ENCODE measurements around the gene COPG2. TPM values are rescaled to one million over a fixed set of nuclear protein-coding genes. Genes with fewer than 3 reads are reported as not detected.

Gene COPG2
- total RNA-seq, 5 donors from 2014 or later (not counting 1 experiment from before 2014, with no cell fraction given) = 7.7 to 10.4 (median 8.5) TPM

DNA sequence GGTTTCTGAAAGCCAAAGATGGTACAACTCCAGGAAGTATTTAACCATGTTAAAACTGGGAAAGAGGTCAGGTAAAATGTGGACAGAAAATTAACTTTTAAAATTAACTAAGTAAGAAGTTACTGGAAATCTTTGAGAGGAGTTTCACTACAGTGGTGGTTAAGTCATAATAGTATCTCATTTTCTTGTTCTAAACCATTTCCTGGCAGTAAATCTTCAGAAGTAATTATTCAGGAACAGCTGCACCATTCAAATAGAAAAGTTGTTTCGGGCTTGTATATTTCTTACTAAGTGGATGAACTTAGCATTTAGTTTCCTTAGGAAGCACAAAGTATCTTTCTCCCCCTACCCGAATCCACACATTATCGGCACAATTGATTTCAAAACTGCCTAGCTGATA, 27.1 kb downstream of the COPG2 start:
- H3K27ac Mint-ChIP-seq = no peak overlapping the region
- Histone ChIP-seq H3K27me3 (replicated peaks in 1 of 2; ENCODE audit: control insufficient read depth in 2 of 2, extremely low read depth in 1 of 2, insufficient read depth in 2 of 2, low read length in 1 of 2) (no peaks in the 10 kb centered on the region), H3K4me1 (ENCODE audit: control insufficient read depth in 1 of 2, extremely low read depth in 1 of 2, insufficient read depth in 2 of 2, low read length in 2 of 2) (no peaks in the 10 kb centered on the region), H3K36me3 (ENCODE audit: control insufficient read depth in 2 of 2, extremely low read depth in 1 of 2, insufficient read depth in 1 of 2, low read length in 1 of 2) (no peaks in the 10 kb centered on the region), H3K27ac (ENCODE audit: low read length) (no peak overlapping the region), H3K4me3 (ENCODE audit: control insufficient read depth in 1 of 2, extremely low read depth in 1 of 2, low read length in 1 of 2) (no peak overlapping the region), H3K9me3 (no peaks in the 10 kb centered on the region)
- no peak overlapping the region for H3K4me3 Mint-ChIP-seq
- peaks cover 61% of the 10 kb centered on the region for H3K36me3 Mint-ChIP-seq
- H3K27me3 Mint-ChIP-seq = no peaks in the 10 kb centered on the region
- ATAC-seq (replicated peaks in 1 of 4) (no peak), DNase-seq (no peak)
- no CpG with 5 or more reads among the region's 3 CpGs for WGBS (ENCODE audit: insufficient coverage)
- CTCF ChIA-PET = no interaction called here
- POLR2A ChIA-PET = interaction anchor here in 1 of 2 donors (0.6 kb wide), 1 partner anchor 369 kb away, joined by 3 read pairs; no protein-coding TSS in a partner anchor
- peaks cover 5 to 18% (median 12%) of the 10 kb centered on the region in 3 donors for H3K9me3 Mint-ChIP-seq
- H3K4me1 Mint-ChIP-seq = no peaks in the 10 kb centered on the region

DNA sequence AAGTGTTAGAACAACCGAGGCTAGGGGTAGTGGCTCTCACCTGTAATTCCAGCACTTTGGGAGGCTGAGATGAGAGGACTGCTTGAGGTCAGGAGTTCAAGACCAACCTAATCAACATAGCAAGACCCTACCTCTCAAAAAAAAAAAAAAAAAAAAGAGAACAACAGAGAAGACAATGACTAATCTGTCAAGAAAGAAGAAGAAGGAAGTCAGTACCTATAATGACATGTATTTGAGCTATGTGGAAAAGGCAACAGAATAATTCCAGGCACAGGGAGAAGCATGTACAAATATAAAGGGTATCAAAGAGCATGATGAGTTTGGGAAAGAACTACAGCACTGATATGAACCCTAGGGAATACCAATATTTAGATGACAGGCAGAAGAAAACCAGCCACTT, 27.5 kb downstream of the COPG2 start:
- no peak for ATAC-seq (replicated peaks in 1 of 4)
- POLR2A ChIA-PET = no interaction called here

DNA sequence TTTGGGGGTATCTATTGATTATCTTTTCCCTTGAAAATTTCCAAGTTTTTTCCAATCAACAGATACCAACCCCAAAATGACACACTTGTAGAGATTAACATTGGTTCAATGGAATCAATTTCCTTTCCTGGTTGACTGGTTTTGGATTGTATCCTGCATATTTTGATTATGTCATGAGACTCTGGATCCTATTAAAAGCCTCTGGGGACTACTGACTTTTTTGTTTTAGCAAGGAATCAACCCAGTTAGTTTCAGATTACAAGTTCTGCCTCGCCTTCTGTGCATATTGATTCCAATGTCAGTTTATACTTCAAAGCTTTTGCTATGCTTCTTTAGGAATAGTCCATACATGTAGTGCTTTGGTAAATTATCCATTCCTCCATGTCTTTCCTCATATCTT, 29.2 kb downstream of the COPG2 start:
- peaks cover 54% of the 10 kb centered on the region for H3K36me3 Mint-ChIP-seq
- POLR2A ChIA-PET = no interaction called here
- no peak for ATAC-seq (replicated peaks in 1 of 4)
- no peaks in the 10 kb centered on the region for H3K27me3 Mint-ChIP-seq
- H3K4me3 Mint-ChIP-seq = no peak overlapping the region
- Histone ChIP-seq H3K36me3 (ENCODE audit: control insufficient read depth in 2 of 2, extremely low read depth in 1 of 2, insufficient read depth in 1 of 2, low read length in 1 of 2) (no peaks in the 10 kb centered on the region), H3K4me1 (ENCODE audit: control insufficient read depth in 1 of 2, extremely low read depth in 1 of 2, insufficient read depth in 2 of 2, low read length in 2 of 2) (no peaks in the 10 kb centered on the region), H3K4me3 (ENCODE audit: control insufficient read depth in 1 of 2, extremely low read depth in 1 of 2, low read length in 1 of 2) (no peak overlapping the region), H3K9me3 (no peaks in the 10 kb centered on the region), H3K27ac (ENCODE audit: low read length) (no peak overlapping the region), H3K27me3 (replicated peaks in 1 of 2; ENCODE audit: control insufficient read depth in 2 of 2, extremely low read depth in 1 of 2, insufficient read depth in 2 of 2, low read length in 1 of 2) (no peaks in the 10 kb centered on the region)
- H3K4me1 Mint-ChIP-seq = no peaks in the 10 kb centered on the region
- H3K9me3 Mint-ChIP-seq = peaks cover 14 to 35% (median 18%) of the 10 kb centered on the region in 3 donors
- no CpG with 5 or more reads among the region's 1 CpG for WGBS (ENCODE audit: insufficient coverage)
- no peak for DNase-seq
- CTCF ChIA-PET = interaction anchor here in 1 of 2 donors (0.6 kb wide), 1 partner anchor 1467 kb away, joined by 3 read pairs; no protein-coding TSS in a partner anchor
- H3K27ac Mint-ChIP-seq = no peak overlapping the region

More for the DNA sequence above, 27.5 kb downstream of the COPG2 start:
- H3K27ac ChIP-seq (ENCODE audit: low read length) = no peak overlapping the region
- H3K4me3 ChIP-seq (ENCODE audit: control insufficient read depth in 1 of 2, extremely low read depth in 1 of 2, low read length in 1 of 2) = no peak overlapping the region
- no peaks in the 10 kb centered on the region for H3K4me1 ChIP-seq (ENCODE audit: control insufficient read depth in 1 of 2, extremely low read depth in 1 of 2, insufficient read depth in 2 of 2, low read length in 2 of 2)
- Mint-ChIP-seq H3K4me1 (no peaks in the 10 kb centered on the region), H3K4me3 (no peak overlapping the region), H3K27me3 (no peaks in the 10 kb centered on the region), H3K27ac (no peak overlapping the region), H3K36me3 (peaks cover 56% of the 10 kb centered on the region), H3K9me3 (peaks cover 5 to 20% (median 13%) of the 10 kb centered on the region in 3 donors)
- no peaks in the 10 kb centered on the region for H3K9me3 ChIP-seq
- no CpG with 5 or more reads among the region's 1 CpG for WGBS (ENCODE audit: insufficient coverage)
- DNase-seq = no peak
- H3K36me3 ChIP-seq (ENCODE audit: control insufficient read depth in 2 of 2, extremely low read depth in 1 of 2, insufficient read depth in 1 of 2, low read length in 1 of 2) = no peaks in the 10 kb centered on the region
- CTCF ChIA-PET = no interaction called here
- no peaks in the 10 kb centered on the region for H3K27me3 ChIP-seq (replicated peaks in 1 of 2; ENCODE audit: control insufficient read depth in 2 of 2, extremely low read depth in 1 of 2, insufficient read depth in 2 of 2, low read length in 1 of 2)

DNA sequence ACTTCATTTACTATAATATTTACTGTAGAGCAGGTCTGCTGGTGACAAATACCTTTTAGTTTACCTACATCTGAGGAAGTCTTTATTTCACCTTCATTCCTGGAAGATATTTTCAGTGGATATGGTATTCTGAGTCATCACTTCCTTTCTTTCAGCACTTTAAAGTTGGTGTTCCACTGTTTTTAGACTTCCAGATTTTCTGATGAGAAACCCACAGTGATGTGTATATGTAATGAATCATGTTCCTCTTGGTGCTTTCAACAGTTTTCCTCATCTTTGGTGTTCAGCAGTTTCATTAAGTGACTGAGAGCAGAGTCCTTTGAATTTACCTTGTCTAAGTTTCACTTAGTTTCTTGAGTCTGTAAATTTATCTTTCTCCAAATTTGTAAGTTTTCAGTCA, 36.4 kb downstream of the COPG2 start:
- peaks cover 31 to 83% (median 37%) of the 10 kb centered on the region in 3 donors for H3K9me3 Mint-ChIP-seq
- H3K36me3 ChIP-seq (ENCODE audit: control insufficient read depth in 2 of 2, extremely low read depth in 1 of 2, insufficient read depth in 1 of 2, low read length in 1 of 2) = no peaks in the 10 kb centered on the region
- H3K27ac Mint-ChIP-seq = no peak overlapping the region
- H3K27me3 Mint-ChIP-seq = no peaks in the 10 kb centered on the region
- H3K36me3 Mint-ChIP-seq = peaks cover 17% of the 10 kb centered on the region
- no peak overlapping the region for H3K4me3 ChIP-seq (ENCODE audit: control insufficient read depth in 1 of 2, extremely low read depth in 1 of 2, low read length in 1 of 2)
- H3K9me3 ChIP-seq = no peaks in the 10 kb centered on the region
- CTCF ChIA-PET = no interaction called here
- no peak for DNase-seq
- no peak overlapping the region for H3K27ac ChIP-seq (ENCODE audit: low read length)
- no peak overlapping the region for H3K4me3 Mint-ChIP-seq
- ATAC-seq (replicated peaks in 1 of 4) = no peak
- H3K4me1 ChIP-seq (ENCODE audit: control insufficient read depth in 1 of 2, extremely low read depth in 1 of 2, insufficient read depth in 2 of 2, low read length in 2 of 2) = no peaks in the 10 kb centered on the region
- H3K27me3 ChIP-seq (replicated peaks in 1 of 2; ENCODE audit: control insufficient read depth in 2 of 2, extremely low read depth in 1 of 2, insufficient read depth in 2 of 2, low read length in 1 of 2) = no peaks in the 10 kb centered on the region
- POLR2A ChIA-PET = no interaction called here
- no peaks in the 10 kb centered on the region for H3K4me1 Mint-ChIP-seq

DNA sequence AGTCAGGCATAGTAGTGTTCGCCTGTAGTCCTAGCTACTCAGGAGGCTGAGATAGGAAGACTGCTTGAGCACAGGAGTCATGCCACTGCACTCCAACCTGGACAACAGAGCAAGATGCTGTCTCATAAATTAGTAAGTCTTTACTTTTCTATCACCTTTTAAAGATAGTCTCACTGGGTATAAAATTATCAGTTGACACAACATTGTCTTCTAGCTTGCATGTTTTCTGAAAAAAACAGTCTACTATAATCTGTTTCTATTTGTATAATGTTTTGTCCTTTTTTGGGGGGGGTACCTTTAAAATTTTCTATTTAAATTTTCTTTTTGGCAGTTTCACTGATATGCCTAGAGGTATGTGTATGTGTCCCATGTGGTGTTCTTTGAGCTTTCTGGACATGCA, 39.6 kb downstream of the COPG2 start:
- H3K9me3 ChIP-seq = no peaks in the 10 kb centered on the region
- ChIA-PET CTCF (no interaction called here), POLR2A (no interaction called here)
- no peak overlapping the region for H3K27ac ChIP-seq (ENCODE audit: low read length)
- Mint-ChIP-seq H3K4me3 (no peak overlapping the region), H3K27me3 (no peaks in the 10 kb centered on the region), H3K9me3 (peaks cover 31 to 74% (median 40%) of the 10 kb centered on the region in 3 donors), H3K27ac (no peak overlapping the region), H3K36me3 (peaks cover 16% of the 10 kb centered on the region), H3K4me1 (no peaks in the 10 kb centered on the region)
- ATAC-seq (replicated peaks in 1 of 4) (no peak), DNase-seq (no peak)
- 100% methylated on average over 1 of the region's 1 CpG for WGBS (ENCODE audit: insufficient coverage)
- no peaks in the 10 kb centered on the region for H3K4me1 ChIP-seq (ENCODE audit: control insufficient read depth in 1 of 2, extremely low read depth in 1 of 2, insufficient read depth in 2 of 2, low read length in 2 of 2)
- no peak overlapping the region for H3K4me3 ChIP-seq (ENCODE audit: control insufficient read depth in 1 of 2, extremely low read depth in 1 of 2, low read length in 1 of 2)
- no peaks in the 10 kb centered on the region for H3K27me3 ChIP-seq (replicated peaks in 1 of 2; ENCODE audit: control insufficient read depth in 2 of 2, extremely low read depth in 1 of 2, insufficient read depth in 2 of 2, low read length in 1 of 2)
- no peaks in the 10 kb centered on the region for H3K36me3 ChIP-seq (ENCODE audit: control insufficient read depth in 2 of 2, extremely low read depth in 1 of 2, insufficient read depth in 1 of 2, low read length in 1 of 2)

DNA sequence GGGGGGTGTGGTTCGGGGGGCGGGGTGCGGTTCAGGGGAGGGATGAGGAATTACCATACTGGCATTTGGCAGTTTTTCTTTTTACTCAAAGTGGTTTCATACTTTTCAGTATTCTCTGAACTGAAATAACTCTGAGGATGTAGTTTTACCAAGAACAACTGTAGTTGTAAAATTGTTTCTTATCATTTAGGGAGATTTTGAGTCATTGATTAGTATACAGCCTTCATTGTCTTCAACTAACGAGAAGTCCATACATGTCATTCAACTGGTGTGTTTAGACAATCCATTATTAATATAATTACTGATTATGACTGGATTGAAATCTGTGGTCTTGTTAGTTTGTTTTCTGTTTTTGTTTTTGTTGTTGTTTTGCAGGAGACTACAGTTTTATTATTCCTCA, 40.8 kb downstream of the COPG2 start:
- Mint-ChIP-seq H3K9me3 (peaks cover 24 to 64% (median 36%) of the 10 kb centered on the region in 3 donors), H3K36me3 (peaks cover 22% of the 10 kb centered on the region), H3K27ac (no peak overlapping the region), H3K27me3 (no peaks in the 10 kb centered on the region), H3K4me1 (no peaks in the 10 kb centered on the region), H3K4me3 (no peak overlapping the region)
- no peak for DNase-seq
- ChIA-PET CTCF (no interaction called here), POLR2A (no interaction called here)
- ATAC-seq (replicated peaks in 1 of 4) = no peak
- H3K27me3 ChIP-seq (replicated peaks in 1 of 2; ENCODE audit: control insufficient read depth in 2 of 2, extremely low read depth in 1 of 2, insufficient read depth in 2 of 2, low read length in 1 of 2) = no peaks in the 10 kb centered on the region
- no peak overlapping the region for H3K27ac ChIP-seq (ENCODE audit: low read length)
- H3K4me3 ChIP-seq (ENCODE audit: control insufficient read depth in 1 of 2, extremely low read depth in 1 of 2, low read length in 1 of 2) = no peak overlapping the region
- H3K9me3 ChIP-seq = no peaks in the 10 kb centered on the region
- H3K36me3 ChIP-seq (ENCODE audit: control insufficient read depth in 2 of 2, extremely low read depth in 1 of 2, insufficient read depth in 1 of 2, low read length in 1 of 2) = no peaks in the 10 kb centered on the region
- WGBS (ENCODE audit: insufficient coverage) = no CpG with 5 or more reads among the region's 4 CpGs
- H3K4me1 ChIP-seq (ENCODE audit: control insufficient read depth in 1 of 2, extremely low read depth in 1 of 2, insufficient read depth in 2 of 2, low read length in 2 of 2) = no peaks in the 10 kb centered on the region

DNA sequence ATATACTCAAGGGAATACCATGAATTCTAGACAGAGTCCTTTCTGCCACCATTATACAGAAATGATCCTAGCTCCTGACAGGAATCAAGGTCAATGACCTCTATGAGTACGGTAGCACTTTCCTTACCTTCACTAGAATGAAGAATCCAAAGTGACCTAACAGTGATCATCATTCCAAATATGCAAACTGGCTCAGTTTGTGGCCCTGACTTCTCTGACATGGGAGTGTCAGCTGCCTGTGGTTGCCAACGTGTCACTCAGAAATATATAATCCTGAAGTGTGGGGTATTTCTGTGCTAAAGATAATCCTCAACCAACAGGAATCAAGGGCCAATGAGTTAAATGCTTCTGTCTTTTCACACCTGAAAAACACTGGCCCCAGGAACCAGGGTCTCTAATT, 45.7 kb downstream of the COPG2 start:
- no peaks in the 10 kb centered on the region for H3K27me3 ChIP-seq (replicated peaks in 1 of 2; ENCODE audit: control insufficient read depth in 2 of 2, extremely low read depth in 1 of 2, insufficient read depth in 2 of 2, low read length in 1 of 2)
- Mint-ChIP-seq H3K36me3 (peaks cover 32% of the 10 kb centered on the region), H3K9me3 (peaks cover 15 to 36% (median 17%) of the 10 kb centered on the region in 3 donors), H3K4me1 (no peaks in the 10 kb centered on the region), H3K27ac (no peak overlapping the region), H3K27me3 (no peaks in the 10 kb centered on the region), H3K4me3 (no peak overlapping the region)
- DNase-seq (no peak), ATAC-seq (replicated peaks in 1 of 4) (no peak)
- H3K36me3 ChIP-seq (ENCODE audit: control insufficient read depth in 2 of 2, extremely low read depth in 1 of 2, insufficient read depth in 1 of 2, low read length in 1 of 2) = no peaks in the 10 kb centered on the region
- WGBS (ENCODE audit: insufficient coverage) = 100% methylated on average over 1 of the region's 2 CpGs
- no peaks in the 10 kb centered on the region for H3K9me3 ChIP-seq
- no peak overlapping the region for H3K4me3 ChIP-seq (ENCODE audit: control insufficient read depth in 1 of 2, extremely low read depth in 1 of 2, low read length in 1 of 2)
- H3K4me1 ChIP-seq (ENCODE audit: control insufficient read depth in 1 of 2, extremely low read depth in 1 of 2, insufficient read depth in 2 of 2, low read length in 2 of 2) = no peaks in the 10 kb centered on the region
- CTCF ChIA-PET = no interaction called here
- POLR2A ChIA-PET = no interaction called here
- no peak overlapping the region for H3K27ac ChIP-seq (ENCODE audit: low read length)
